Activated CD4-positive, alpha-beta memory T cell treated with anti-CD3 and anti-CD28 coated beads, Interleukin-2, amount 10 ng/mL, durations not matched to agents 7 days and 5 days (primary cell): ENCODE results near the gene TRANK1. TPM values are rescaled to one million over a fixed set of nuclear protein-coding genes. Genes with fewer than 3 reads are reported as not detected.
"Not testable (repeated sequence)": the region's sequence is repeated elsewhere in the genome, so short reads cannot be mapped to it uniquely, and the experiment has no call there.

Source experiments
- CTCF ChIA-PET: fragments of 350-600 bp; sonication (Branson Sonifier 250); formaldehyde crosslinking; loops from one replicate; lab custom pipeline; 2021; ENCODE audit warnings: antibody characterized with exemption, inconsistent platforms; lab: Charles Lee
- POLR2A ChIA-PET: fragments of 350-600 bp; sonication (Branson Sonifier 250); formaldehyde crosslinking; loops from one replicate; lab custom pipeline; 2021; ENCODE audit warnings: antibody characterized with exemption; lab: Charles Lee
- DNase-seq: peaks from one replicate; pipeline ENCODE4 v3.0.0-alpha.2; 2020
- H3K27ac Mint-ChIP-seq: one replicate; pipeline ENCODE4 v1.8.0; 2021; ENCODE audit warnings: mild to moderate bottlenecking, mixed read lengths
- H3K27me3 Mint-ChIP-seq: one replicate; pipeline ENCODE4 v1.8.0; 2021; ENCODE audit warnings: mixed read lengths
- H3K36me3 Mint-ChIP-seq: one replicate; pipeline ENCODE4 v1.8.0; 2021; ENCODE audit warnings: low read depth, mixed read lengths
- H3K4me1 Mint-ChIP-seq: one replicate; pipeline ENCODE4 v1.8.0; 2021; ENCODE audit warnings: mixed read lengths
- H3K4me3 Mint-ChIP-seq: one replicate; pipeline ENCODE4 v1.8.0; 2021; ENCODE audit warnings: mild to moderate bottlenecking, mixed read lengths
- H3K9me3 Mint-ChIP-seq: one replicate; pipeline ENCODE4 v1.8.0; 2021; ENCODE audit warnings: mixed read lengths
- total RNA-seq, 2 experiments: library from RNA; stranded (reverse); gene quantifications; one replicate each; pipeline ENCODE4 v1.2.3, GENCODE V29; 2021

The TRANK1 gene
- total RNA-seq, 2 experiments from 2014 or later = 78.6 to 85.4 TPM

- CTCF ChIA-PET = interaction anchor here (0.9 to 5.5 kb wide), 3 partner anchors 31 to 84 kb away, joined by 3 to 37 read pairs (median 5); partner anchors contain the start of genes EPM2AIP1 and MLH1
- POLR2A ChIA-PET = interaction anchor here (0.8 to 4.6 kb wide), 10 partner anchors 10 to 83 kb away, joined by 3 to 41 read pairs (median 4); partner anchors contain the start of genes EPM2AIP1, MLH1 and TRANK1
Measured at GRCh38 chr3:36908647-36909180, 36.1 kb downstream of the TRANK1 start.

GRCh38 chr3:36907911-36908646 lies 36.8 kb downstream of the TRANK1 start:
- peak overlapping the region; percentile 91 for H3K4me3 Mint-ChIP-seq
- CTCF ChIA-PET = interaction anchor here (0.9 to 5.5 kb wide), 5 partner anchors 31 to 85 kb away, joined by 3 to 37 read pairs (median 3); partner anchors contain the start of genes EPM2AIP1 and MLH1
- POLR2A ChIA-PET = interaction anchor here (0.8 to 4.6 kb wide), 11 partner anchors 9 to 84 kb away, joined by 3 to 41 read pairs (median 4); partner anchors contain the start of genes EPM2AIP1, MLH1 and TRANK1
- no peaks in the 10 kb centered on the region for H3K27me3 Mint-ChIP-seq
- peak overlapping the region; percentile 90 for H3K27ac Mint-ChIP-seq
- H3K9me3 Mint-ChIP-seq = no peaks in the 10 kb centered on the region
- peak; percentile 78 for DNase-seq
- peaks cover 24% of the 10 kb centered on the region for H3K36me3 Mint-ChIP-seq
- H3K4me1 Mint-ChIP-seq = peaks cover 55% of the 10 kb centered on the region

More at GRCh38 chr3:36908647-36909180, 36.1 kb downstream of the TRANK1 start:
- Mint-ChIP-seq H3K9me3 (no peaks in the 10 kb centered on the region), H3K4me1 (peaks cover 56% of the 10 kb centered on the region), H3K36me3 (peaks cover 18% of the 10 kb centered on the region), H3K27me3 (no peaks in the 10 kb centered on the region), H3K27ac (peak overlapping the region; percentile 90), H3K4me3 (peak overlapping the region; percentile 91)
- DNase-seq = no peak

- H3K36me3 Mint-ChIP-seq = peaks cover 39% of the 10 kb centered on the region
- ChIA-PET POLR2A (interaction anchor here (1.1 to 4.6 kb wide), 6 partner anchors 10 to 85 kb away, joined by 3 to 41 read pairs (median 6); partner anchors contain the start of genes EPM2AIP1 and MLH1), CTCF (interaction anchor here (1.4 to 5.5 kb wide), 2 partner anchors 39 to 52 kb away, joined by 3 to 37 read pairs; no protein-coding TSS in a partner anchor)
- peak overlapping the region; percentile 41 for H3K27ac Mint-ChIP-seq
- H3K4me1 Mint-ChIP-seq = peaks cover 54% of the 10 kb centered on the region
- no peaks in the 10 kb centered on the region for H3K27me3 Mint-ChIP-seq
- no peak for DNase-seq
- peak overlapping the region; percentile 91 for H3K4me3 Mint-ChIP-seq
- H3K9me3 Mint-ChIP-seq = no peaks in the 10 kb centered on the region
Measured at GRCh38 chr3:36906504-36907149, 38.2 kb downstream of the TRANK1 start.

GRCh38 chr3:36905545-36905944 lies 39.3 kb downstream of the TRANK1 start:
- Mint-ChIP-seq H3K27ac (no peak overlapping the region), H3K9me3 (no peaks in the 10 kb centered on the region), H3K4me1 (peaks cover 62% of the 10 kb centered on the region), H3K27me3 (no peaks in the 10 kb centered on the region), H3K36me3 (peaks cover 50% of the 10 kb centered on the region), H3K4me3 (peak overlapping the region; percentile 32)
- ChIA-PET POLR2A (interaction anchor here (0.8 to 4.6 kb wide), 4 partner anchors 13 to 87 kb away, joined by 3 to 41 read pairs (median 5); partner anchors contain the start of genes EPM2AIP1 and MLH1), CTCF (interaction anchor here (0.6 to 5.5 kb wide), 2 partner anchors 38 to 53 kb away, joined by 3 to 37 read pairs; no protein-coding TSS in a partner anchor)
- DNase-seq = no peak

- CTCF ChIA-PET = interaction anchor here (5.5 kb wide), 1 partner anchor 54 kb away, joined by 37 read pairs; no protein-coding TSS in a partner anchor
- peaks cover 59% of the 10 kb centered on the region for H3K36me3 Mint-ChIP-seq
- POLR2A ChIA-PET = interaction anchor here (2.4 to 4.6 kb wide), 2 partner anchors 28 to 87 kb away, joined by 7 to 41 read pairs; partner anchors contain the start of genes EPM2AIP1 and MLH1
- no peaks in the 10 kb centered on the region for H3K27me3 Mint-ChIP-seq
- peaks cover 67% of the 10 kb centered on the region for H3K4me1 Mint-ChIP-seq
- DNase-seq = no peak
- H3K9me3 Mint-ChIP-seq = no peaks in the 10 kb centered on the region
- no peak overlapping the region for H3K27ac Mint-ChIP-seq
- no peak overlapping the region for H3K4me3 Mint-ChIP-seq
Measured at GRCh38 chr3:36904641-36905040, 40.2 kb downstream of the TRANK1 start.

GRCh38 chr3:36904065-36904464 lies 40.8 kb downstream of the TRANK1 start:
- POLR2A ChIA-PET, H3K4me3 Mint-ChIP-seq, H3K9me3 Mint-ChIP-seq, H3K27me3 Mint-ChIP-seq, H3K27ac Mint-ChIP-seq, DNase-seq: not testable (repeated sequence)
- CTCF ChIA-PET = interaction anchor here (0.7 to 5.5 kb wide), 2 partner anchors 40 to 54 kb away, joined by 3 to 37 read pairs; no protein-coding TSS in a partner anchor
- Mint-ChIP-seq H3K4me1 (peaks cover 64% of the 10 kb centered on the region), H3K36me3 (peaks cover 65% of the 10 kb centered on the region)

GRCh38 chr3:36903119-36903882 lies 41.6 kb downstream of the TRANK1 start:
- no peaks in the 10 kb centered on the region for H3K27me3 Mint-ChIP-seq
- POLR2A ChIA-PET = no interaction called here
- no peak overlapping the region for H3K27ac Mint-ChIP-seq
- peaks cover 72% of the 10 kb centered on the region for H3K36me3 Mint-ChIP-seq
- no peak for DNase-seq
- H3K4me1 Mint-ChIP-seq = peaks cover 56% of the 10 kb centered on the region
- H3K9me3 Mint-ChIP-seq = no peaks in the 10 kb centered on the region
- CTCF ChIA-PET = interaction anchor here (0.7 to 5.5 kb wide), 3 partner anchors 41 to 55 kb away, joined by 3 to 37 read pairs (median 7); no protein-coding TSS in a partner anchor
- no peak overlapping the region for H3K4me3 Mint-ChIP-seq

- H3K27ac Mint-ChIP-seq = no peak overlapping the region
- POLR2A ChIA-PET = no interaction called here
- no peak overlapping the region for H3K4me3 Mint-ChIP-seq
- no peaks in the 10 kb centered on the region for H3K27me3 Mint-ChIP-seq
- DNase-seq = no peak
- H3K36me3 Mint-ChIP-seq = peaks cover 79% of the 10 kb centered on the region
- H3K9me3 Mint-ChIP-seq = no peaks in the 10 kb centered on the region
- peaks cover 50% of the 10 kb centered on the region for H3K4me1 Mint-ChIP-seq
- CTCF ChIA-PET = interaction anchor here (0.6 to 1.8 kb wide), 5 partner anchors 9 to 174 kb away, joined by 3 to 7 read pairs (median 5); no protein-coding TSS in a partner anchor
Measured at GRCh38 chr3:36901588-36901987, 43.3 kb downstream of the TRANK1 start.

GRCh38 chr3:36900474-36901443 lies 44.1 kb downstream of the TRANK1 start:
- no peaks in the 10 kb centered on the region for H3K9me3 Mint-ChIP-seq
- POLR2A ChIA-PET = interaction anchor here (0.5 to 1.3 kb wide), 2 partner anchors 14 to 24 kb away, joined by 3 to 6 read pairs; no protein-coding TSS in a partner anchor
- peak overlapping the region; percentile 18 for H3K27ac Mint-ChIP-seq
- peaks cover 81% of the 10 kb centered on the region for H3K36me3 Mint-ChIP-seq
- H3K27me3 Mint-ChIP-seq = no peaks in the 10 kb centered on the region
- DNase-seq = no peak
- H3K4me1 Mint-ChIP-seq = peaks cover 47% of the 10 kb centered on the region
- CTCF ChIA-PET = interaction anchor here (0.7 to 1.8 kb wide), 5 partner anchors 10 to 173 kb away, joined by 3 to 7 read pairs (median 5); no protein-coding TSS in a partner anchor
- H3K4me3 Mint-ChIP-seq = no peak overlapping the region

GRCh38 chr3:36895496-36896409 lies 49.1 kb downstream of the TRANK1 start:
- Mint-ChIP-seq H3K27me3 (no peaks in the 10 kb centered on the region), H3K4me3 (no peak overlapping the region), H3K27ac (peak overlapping the region; percentile 30), H3K9me3 (no peaks in the 10 kb centered on the region), H3K4me1 (peaks cover 41% of the 10 kb centered on the region), H3K36me3 (peaks cover 92% of the 10 kb centered on the region)
- CTCF ChIA-PET = no interaction called here
- DNase-seq = no peak
- POLR2A ChIA-PET = interaction anchor here (1.5 kb wide), 1 partner anchor 12 kb away, joined by 4 read pairs; no protein-coding TSS in a partner anchor
